HepG2 (cell line): ENCODE results near the gene ZBTB34. TPM values are rescaled to one million over a fixed set of nuclear protein-coding genes. Genes with fewer than 3 reads are reported as not detected.

Source experiments
- ATAC-seq: fragments of 200-7000 bp; cut with Tn5 transposase; 3 replicates; pipeline ENCODE4 v1.9.1; 2020; ENCODE audit warnings: mild to moderate bottlenecking, moderate library complexity
- BruUV-seq: library from RNA; stranded (reverse); fragments of 400-500 nt; replicated peaks from 2 replicates; lab custom pipeline; 2021; lab: Mats Ljungman, UMichigan
- CTCF ChIA-PET: fragments of 300-600 bp; formaldehyde crosslinking; extraction: SDS; loops from one replicate; lab custom pipeline; 2021; ENCODE audit warnings: low total read pairs, inconsistent platforms, low intra/inter-chr PET ratio; lab: Yijun Ruan, JAX
- POLR2A ChIA-PET: fragments of 350-600 bp; sonication (Branson Sonifier 250); formaldehyde crosslinking; loops from one replicate; lab custom pipeline; 2020; ENCODE audit warnings: antibody characterized with exemption, inconsistent platforms; lab: Yijun Ruan, JAX
- DNase-seq: peaks from one replicate; pipeline ENCODE4 v3.0.0-alpha.2; 2015; ENCODE audit warnings: low spot score
- FAIRE-seq: peaks from 3 replicates; lab custom pipeline; 2011; peaks lifted over from hg19 to GRCh38; lab: Jason Lieb, UNC
- H2AFZ ChIP-seq: one replicate; pipeline ENCODE4 v1.6.1; 2011; ENCODE audit warnings: low read length, inconsistent platforms
- H3K27ac ChIP-seq: fragments of 300-600 bp; 3 replicates; pipeline ENCODE4 v1.8.0; 2011; ENCODE audit warnings: mixed run types, mild to moderate bottlenecking, mixed read lengths, low read length, inconsistent platforms; ENCODE audit not compliant: insufficient read depth; ENCODE audit errors: extremely low read length
- H3K27me3 ChIP-seq, 2 experiments: fragments of 200-600 bp in 1 of 2; 2 replicates in 1 of 2; 3 replicates in 1 of 2; pipeline versions ENCODE4 v1.6.0 to v1.8.0; 2011; ENCODE audit warnings: low read length in 2 of 2, mild to moderate bottlenecking in 2 of 2, moderate library complexity in 2 of 2, inconsistent platforms in 1 of 2; ENCODE audit not compliant: insufficient read depth in 2 of 2, control insufficient read depth in 1 of 2
- H3K36me3 ChIP-seq, 2 experiments: fragments of 200-600 bp in 1 of 2; replicated peaks in 1 of 2; 2 replicates in 1 of 2; 3 replicates in 1 of 2; pipeline versions ENCODE4 v1.5.1 to v1.8.0; 2011; ENCODE audit warnings: low read length in 2 of 2, inconsistent platforms in 1 of 2; ENCODE audit not compliant: insufficient read depth in 2 of 2, control insufficient read depth in 1 of 2
- H3K4me1 ChIP-seq: 2 replicates; pipeline ENCODE4 v1.5.1; 2012; ENCODE audit warnings: low read length, inconsistent platforms; ENCODE audit not compliant: insufficient read depth
- H3K4me2 ChIP-seq: 2 replicates; pipeline ENCODE4 v1.6.0; 2011; ENCODE audit warnings: low read depth, low read length, inconsistent platforms
- H3K4me3 ChIP-seq, 3 experiments: fragments of 200-600 bp in 1 of 3; sonication (generic), shearing (Covaris generic) in 1 of 3; replicated peaks in 1 of 3; 2 replicates each; pipeline ENCODE4 v1.5.1; 2011 to 2016; ENCODE audit warnings: low read length in 3 of 3, inconsistent platforms in 2 of 3, low read depth in 2 of 3, mild to moderate bottlenecking in 2 of 3, control low read depth in 1 of 3, mixed read lengths in 1 of 3; ENCODE audit not compliant: insufficient read depth in 1 of 3
- H3K79me2 ChIP-seq: one replicate; pipeline ENCODE4 v1.6.1; 2011; ENCODE audit warnings: low read length, inconsistent platforms; ENCODE audit not compliant: insufficient read depth
- H3K9ac ChIP-seq: 2 replicates; pipeline ENCODE4 v1.6.0; 2011; ENCODE audit warnings: mild to moderate bottlenecking, low read depth, low read length, inconsistent platforms; ENCODE audit not compliant: insufficient read depth
- H3K9me3 ChIP-seq: 2 replicates; pipeline ENCODE4 v1.5.1; 2012; ENCODE audit warnings: mild to moderate bottlenecking, low read length
- H4K20me1 ChIP-seq: 2 replicates; pipeline ENCODE4 v1.6.0; 2011; ENCODE audit warnings: inconsistent platforms, mild to moderate bottlenecking, low read length, moderate library complexity; ENCODE audit not compliant: insufficient read depth
- DNMT3B ChIP-seq: conservative IDR thresholded peaks from 2 replicates; pipeline ENCODE4 v1.6.1; 2016; ENCODE audit warnings: missing biosample characterization, control low read depth
- SRSF9 ChIP-seq: fragments of 200-400 bp; formaldehyde crosslinking; IDR thresholded peaks from 2 replicates; pipeline ENCODE4 v1.6.1; 2018; ENCODE audit warnings: borderline replicate concordance, mild to moderate bottlenecking, low read depth, low read length; ENCODE audit not compliant: insufficient read depth, poor library complexity, severe bottlenecking
- SRY ChIP-seq: sonication (generic); formaldehyde crosslinking; IDR thresholded peaks from 2 replicates; pipeline ENCODE4 v1.8.0; 2022; ENCODE audit warnings: mild to moderate bottlenecking, missing genetic modification reagents
- ZNF33B ChIP-seq: sonication (generic); formaldehyde crosslinking; IDR thresholded peaks from 2 replicates; pipeline ENCODE4 v1.5.1; 2020; ENCODE audit warnings: mild to moderate bottlenecking, missing genetic modification reagents
- ZNF343 ChIP-seq: sonication (generic); formaldehyde crosslinking; IDR thresholded peaks from 2 replicates; pipeline ENCODE4 v1.4.0; 2020; ENCODE audit warnings: mild to moderate bottlenecking, missing genetic modification reagents
- in situ Hi-C: cut with HindIII; loops from 2 replicates; pipeline ENCODE4 v1.10.0; 2017; ENCODE audit warnings: low pct_unique_long_range_greater_than_20kb; ENCODE audit not compliant: extremely low pct_ligation_motif_present
- intact Hi-C: fragments of 100-400 bp; cut with micrococcal nuclease; formaldehyde crosslinking; loops from one replicate; pipeline ENCODE4 v1.10.0; 2022; ENCODE audit not compliant: unreplicated experiment
- polyA plus RNA-seq, 8 experiments: library from polyadenylated mRNA; depleted of rRNA in 3 of 8; stranded (reverse) in 7 of 8; unstranded in 1 of 8; fragments of >200 nt; fragmentation: Illumina TruSeq in 4 of 8; extraction: Trizol in 4 of 8; gene quantifications; 2 replicates each; pipeline versions ENCODE4 v1.2.1 to v1.2.3, GENCODE V29; 2011 to 2016; ENCODE audit warnings: low read depth in 4 of 8, missing spikeins in 1 of 8, mixed read lengths in 1 of 8; ENCODE audit not compliant: insufficient read depth in 1 of 8
- total RNA-seq, 5 experiments: library from RNA; depleted of rRNA; stranded (reverse); fragments of >200 nt; fragmentation: Illumina TruSeq; extraction: Trizol; gene quantifications; 2 replicates each; pipeline ENCODE4 v1.2.3, GENCODE V29; 2016; ENCODE audit warnings: low read depth in 1 of 5
- TF ChIP-seq, protein P1 (sequence below): sonication (generic); formaldehyde crosslinking; IDR thresholded peaks from 2 replicates; pipeline ENCODE4 v1.5.1; 2020; ENCODE audit warnings: missing genetic modification reagents, mild to moderate bottlenecking, borderline replicate concordance
- TF ChIP-seq, protein P2 (sequence below): sonication (generic); formaldehyde crosslinking; IDR thresholded peaks from 2 replicates; pipeline ENCODE4 v1.5.0; 2020; ENCODE audit warnings: mild to moderate bottlenecking, missing genetic modification reagents
- TF ChIP-seq, protein P3 (sequence below): IDR thresholded peaks from 2 replicates; pipeline ENCODE4 v1.6.1; 2016; ENCODE audit warnings: low read depth, missing genetic modification reagents, missing compliant biosample characterization
- TF ChIP-seq, protein P4 (sequence below), 2 experiments: sonication (generic) in 1 of 2; formaldehyde crosslinking in 1 of 2; IDR thresholded peaks; 2 replicates each; pipeline versions ENCODE4 v1.5.1 to v1.6.1; 2011 to 2020; ENCODE audit warnings: borderline replicate concordance in 1 of 2, low read depth in 1 of 2, low read length in 1 of 2, mild to moderate bottlenecking in 1 of 2, missing genetic modification reagents in 1 of 2, moderate library complexity in 1 of 2
- TF ChIP-seq, protein P5 (sequence below): sonication (generic); formaldehyde crosslinking; IDR thresholded peaks from 2 replicates; pipeline ENCODE4 v1.5.1; 2020; ENCODE audit warnings: mild to moderate bottlenecking, missing genetic modification reagents, moderate library complexity

ZBTB34 gene
- total and polyA plus RNA-seq, 2 of the 13 experiments (the other 11 are each of a cell fraction or from before 2014, with no cell fraction given), result 5.9 to 8.7 TPM

DNA sequence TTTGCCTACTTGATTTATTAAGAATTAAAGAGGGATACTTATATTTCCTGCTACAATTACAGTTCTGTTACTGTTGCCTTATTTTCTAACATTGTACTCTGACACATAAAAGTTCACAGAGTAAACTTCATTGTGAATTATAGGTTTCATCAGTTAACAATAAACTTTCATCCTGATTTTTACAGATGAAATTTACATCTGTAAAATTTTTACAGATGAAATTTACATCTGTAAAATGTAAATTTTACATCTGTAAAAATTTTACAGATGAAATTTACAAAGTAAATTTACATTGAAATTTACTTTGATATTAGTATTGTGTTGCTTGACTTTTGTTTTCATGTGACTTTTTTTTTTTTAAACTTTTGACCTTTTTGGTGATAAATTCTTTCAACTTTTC is 46.3 kb upstream of the ZBTB34 start:
- no peak overlapping the region for H3K27ac ChIP-seq
- H3K9me3 ChIP-seq, result peaks cover 19% of the 10 kb centered on the region
- POLR2A ChIA-PET, result no interaction called here
- no peak overlapping the region for H2AFZ ChIP-seq
- intact Hi-C loops (no loop called here), in situ Hi-C loops (no loop called here)
- H3K79me2 ChIP-seq, result peaks cover 65% of the 10 kb centered on the region
- H3K27me3 ChIP-seq, result no peaks in the 10 kb centered on the region
- H3K36me3 ChIP-seq, result peaks cover 1 to 33% of the 10 kb centered on the region in 2 experiments; a peak in 4 of 5 replicates
- no peak overlapping the region for H3K4me3 ChIP-seq
- ATAC-seq (no peak), DNase-seq (no peak), FAIRE-seq (no peak)
- CTCF ChIA-PET, result no interaction called here
- H4K20me1 ChIP-seq, result no peaks in the 10 kb centered on the region
- H3K4me1 ChIP-seq, result peaks cover 8% of the 10 kb centered on the region
- BruUV-seq, result no TSS peak
- H3K4me2 ChIP-seq, result no peak overlapping the region
- H3K9ac ChIP-seq, result no peak overlapping the region
- no peak for TF ChIP-seq ZNF33B
- TF ChIP-seq, protein P1, sequence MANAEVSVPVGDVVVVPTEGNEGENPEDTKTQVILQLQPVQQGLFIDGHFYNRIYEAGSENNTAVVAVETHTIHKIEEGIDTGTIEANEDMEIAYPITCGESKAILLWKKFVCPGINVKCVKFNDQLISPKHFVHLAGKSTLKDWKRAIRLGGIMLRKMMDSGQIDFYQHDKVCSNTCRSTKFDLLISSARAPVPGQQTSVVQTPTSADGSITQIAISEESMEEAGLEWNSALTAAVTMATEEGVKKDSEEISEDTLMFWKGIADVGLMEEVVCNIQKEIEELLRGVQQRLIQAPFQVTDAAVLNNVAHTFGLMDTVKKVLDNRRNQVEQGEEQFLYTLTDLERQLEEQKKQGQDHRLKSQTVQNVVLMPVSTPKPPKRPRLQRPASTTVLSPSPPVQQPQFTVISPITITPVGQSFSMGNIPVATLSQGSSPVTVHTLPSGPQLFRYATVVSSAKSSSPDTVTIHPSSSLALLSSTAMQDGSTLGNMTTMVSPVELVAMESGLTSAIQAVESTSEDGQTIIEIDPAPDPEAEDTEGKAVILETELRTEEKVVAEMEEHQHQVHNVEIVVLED (CRISPR knock-in tag), result no peak
- TF ChIP-seq, protein P2, sequence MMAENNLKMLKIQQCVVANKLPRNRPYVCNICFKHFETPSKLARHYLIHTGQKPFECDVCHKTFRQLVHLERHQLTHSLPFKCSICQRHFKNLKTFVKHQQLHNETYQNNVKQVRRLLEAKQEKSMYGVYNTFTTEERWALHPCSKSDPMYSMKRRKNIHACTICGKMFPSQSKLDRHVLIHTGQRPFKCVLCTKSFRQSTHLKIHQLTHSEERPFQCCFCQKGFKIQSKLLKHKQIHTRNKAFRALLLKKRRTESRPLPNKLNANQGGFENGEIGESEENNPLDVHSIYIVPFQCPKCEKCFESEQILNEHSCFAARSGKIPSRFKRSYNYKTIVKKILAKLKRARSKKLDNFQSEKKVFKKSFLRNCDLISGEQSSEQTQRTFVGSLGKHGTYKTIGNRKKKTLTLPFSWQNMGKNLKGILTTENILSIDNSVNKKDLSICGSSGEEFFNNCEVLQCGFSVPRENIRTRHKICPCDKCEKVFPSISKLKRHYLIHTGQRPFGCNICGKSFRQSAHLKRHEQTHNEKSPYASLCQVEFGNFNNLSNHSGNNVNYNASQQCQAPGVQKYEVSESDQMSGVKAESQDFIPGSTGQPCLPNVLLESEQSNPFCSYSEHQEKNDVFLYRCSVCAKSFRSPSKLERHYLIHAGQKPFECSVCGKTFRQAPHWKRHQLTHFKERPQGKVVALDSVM (CRISPR knock-in tag), result no peak
- TF ChIP-seq SRY, result no peak
- no peak for TF ChIP-seq ZNF343 (CRISPR knock-in tag)
- TF ChIP-seq, protein P3, sequence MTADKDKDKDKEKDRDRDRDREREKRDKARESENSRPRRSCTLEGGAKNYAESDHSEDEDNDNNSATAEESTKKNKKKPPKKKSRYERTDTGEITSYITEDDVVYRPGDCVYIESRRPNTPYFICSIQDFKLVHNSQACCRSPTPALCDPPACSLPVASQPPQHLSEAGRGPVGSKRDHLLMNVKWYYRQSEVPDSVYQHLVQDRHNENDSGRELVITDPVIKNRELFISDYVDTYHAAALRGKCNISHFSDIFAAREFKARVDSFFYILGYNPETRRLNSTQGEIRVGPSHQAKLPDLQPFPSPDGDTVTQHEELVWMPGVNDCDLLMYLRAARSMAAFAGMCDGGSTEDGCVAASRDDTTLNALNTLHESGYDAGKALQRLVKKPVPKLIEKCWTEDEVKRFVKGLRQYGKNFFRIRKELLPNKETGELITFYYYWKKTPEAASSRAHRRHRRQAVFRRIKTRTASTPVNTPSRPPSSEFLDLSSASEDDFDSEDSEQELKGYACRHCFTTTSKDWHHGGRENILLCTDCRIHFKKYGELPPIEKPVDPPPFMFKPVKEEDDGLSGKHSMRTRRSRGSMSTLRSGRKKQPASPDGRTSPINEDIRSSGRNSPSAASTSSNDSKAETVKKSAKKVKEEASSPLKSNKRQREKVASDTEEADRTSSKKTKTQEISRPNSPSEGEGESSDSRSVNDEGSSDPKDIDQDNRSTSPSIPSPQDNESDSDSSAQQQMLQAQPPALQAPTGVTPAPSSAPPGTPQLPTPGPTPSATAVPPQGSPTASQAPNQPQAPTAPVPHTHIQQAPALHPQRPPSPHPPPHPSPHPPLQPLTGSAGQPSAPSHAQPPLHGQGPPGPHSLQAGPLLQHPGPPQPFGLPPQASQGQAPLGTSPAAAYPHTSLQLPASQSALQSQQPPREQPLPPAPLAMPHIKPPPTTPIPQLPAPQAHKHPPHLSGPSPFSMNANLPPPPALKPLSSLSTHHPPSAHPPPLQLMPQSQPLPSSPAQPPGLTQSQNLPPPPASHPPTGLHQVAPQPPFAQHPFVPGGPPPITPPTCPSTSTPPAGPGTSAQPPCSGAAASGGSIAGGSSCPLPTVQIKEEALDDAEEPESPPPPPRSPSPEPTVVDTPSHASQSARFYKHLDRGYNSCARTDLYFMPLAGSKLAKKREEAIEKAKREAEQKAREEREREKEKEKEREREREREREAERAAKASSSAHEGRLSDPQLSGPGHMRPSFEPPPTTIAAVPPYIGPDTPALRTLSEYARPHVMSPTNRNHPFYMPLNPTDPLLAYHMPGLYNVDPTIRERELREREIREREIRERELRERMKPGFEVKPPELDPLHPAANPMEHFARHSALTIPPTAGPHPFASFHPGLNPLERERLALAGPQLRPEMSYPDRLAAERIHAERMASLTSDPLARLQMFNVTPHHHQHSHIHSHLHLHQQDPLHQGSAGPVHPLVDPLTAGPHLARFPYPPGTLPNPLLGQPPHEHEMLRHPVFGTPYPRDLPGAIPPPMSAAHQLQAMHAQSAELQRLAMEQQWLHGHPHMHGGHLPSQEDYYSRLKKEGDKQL (CRISPR knock-in tag), result no peak
- no peak for TF ChIP-seq SRSF9
- TF ChIP-seq, protein P4, sequence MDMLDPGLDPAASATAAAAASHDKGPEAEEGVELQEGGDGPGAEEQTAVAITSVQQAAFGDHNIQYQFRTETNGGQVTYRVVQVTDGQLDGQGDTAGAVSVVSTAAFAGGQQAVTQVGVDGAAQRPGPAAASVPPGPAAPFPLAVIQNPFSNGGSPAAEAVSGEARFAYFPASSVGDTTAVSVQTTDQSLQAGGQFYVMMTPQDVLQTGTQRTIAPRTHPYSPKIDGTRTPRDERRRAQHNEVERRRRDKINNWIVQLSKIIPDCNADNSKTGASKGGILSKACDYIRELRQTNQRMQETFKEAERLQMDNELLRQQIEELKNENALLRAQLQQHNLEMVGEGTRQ (IDR thresholded peaks at IDR 0.05; ENCODE audit: low read depth, low read length), result no peak
- TF ChIP-seq, protein P4 (CRISPR knock-in tag; IDR thresholded peaks at IDR 0.05; ENCODE audit: borderline replicate concordance), result no peak
- no peak for TF ChIP-seq DNMT3B (CRISPR knock-in tag)
- TF ChIP-seq, protein P5, sequence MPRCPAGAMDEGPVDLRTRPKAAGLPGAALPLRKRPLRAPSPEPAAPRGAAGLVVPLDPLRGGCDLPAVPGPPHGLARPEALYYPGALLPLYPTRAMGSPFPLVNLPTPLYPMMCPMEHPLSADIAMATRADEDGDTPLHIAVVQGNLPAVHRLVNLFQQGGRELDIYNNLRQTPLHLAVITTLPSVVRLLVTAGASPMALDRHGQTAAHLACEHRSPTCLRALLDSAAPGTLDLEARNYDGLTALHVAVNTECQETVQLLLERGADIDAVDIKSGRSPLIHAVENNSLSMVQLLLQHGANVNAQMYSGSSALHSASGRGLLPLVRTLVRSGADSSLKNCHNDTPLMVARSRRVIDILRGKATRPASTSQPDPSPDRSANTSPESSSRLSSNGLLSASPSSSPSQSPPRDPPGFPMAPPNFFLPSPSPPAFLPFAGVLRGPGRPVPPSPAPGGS (CRISPR knock-in tag), result no peak
